Measurements from ENCODE around the gene PRKCE.

DNA sequence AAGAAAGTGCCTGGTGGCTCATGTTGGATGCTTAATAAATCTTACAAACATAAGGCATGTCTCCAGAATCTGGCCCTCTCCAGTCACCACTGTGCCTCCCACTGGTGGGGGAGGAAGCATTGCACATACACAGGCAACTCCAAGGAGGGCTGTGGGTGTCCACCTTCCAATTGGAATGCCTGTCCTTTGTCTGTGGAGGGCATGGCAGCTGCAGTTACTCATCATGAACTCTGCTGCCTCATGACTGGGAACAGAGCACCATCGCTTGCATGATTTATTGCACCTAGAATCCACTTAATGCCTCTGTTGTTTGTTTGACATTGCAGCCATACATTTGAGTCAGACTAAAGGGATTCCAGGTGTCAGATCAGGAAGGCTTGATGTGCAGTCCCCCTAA lies 278.9 kb downstream of the PRKCE start:
- TF ChIP-seq, protein P1, sequence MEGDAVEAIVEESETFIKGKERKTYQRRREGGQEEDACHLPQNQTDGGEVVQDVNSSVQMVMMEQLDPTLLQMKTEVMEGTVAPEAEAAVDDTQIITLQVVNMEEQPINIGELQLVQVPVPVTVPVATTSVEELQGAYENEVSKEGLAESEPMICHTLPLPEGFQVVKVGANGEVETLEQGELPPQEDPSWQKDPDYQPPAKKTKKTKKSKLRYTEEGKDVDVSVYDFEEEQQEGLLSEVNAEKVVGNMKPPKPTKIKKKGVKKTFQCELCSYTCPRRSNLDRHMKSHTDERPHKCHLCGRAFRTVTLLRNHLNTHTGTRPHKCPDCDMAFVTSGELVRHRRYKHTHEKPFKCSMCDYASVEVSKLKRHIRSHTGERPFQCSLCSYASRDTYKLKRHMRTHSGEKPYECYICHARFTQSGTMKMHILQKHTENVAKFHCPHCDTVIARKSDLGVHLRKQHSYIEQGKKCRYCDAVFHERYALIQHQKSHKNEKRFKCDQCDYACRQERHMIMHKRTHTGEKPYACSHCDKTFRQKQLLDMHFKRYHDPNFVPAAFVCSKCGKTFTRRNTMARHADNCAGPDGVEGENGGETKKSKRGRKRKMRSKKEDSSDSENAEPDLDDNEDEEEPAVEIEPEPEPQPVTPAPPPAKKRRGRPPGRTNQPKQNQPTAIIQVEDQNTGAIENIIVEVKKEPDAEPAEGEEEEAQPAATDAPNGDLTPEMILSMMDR (IDR thresholded peaks at IDR 0.05): no peak
- TF ChIP-seq POLR2A (IDR thresholded peaks at IDR 0.05): no peak

All from body of pancreas (tissue), 4 donors.